Measurements from ENCODE around the gene SH3PXD2A.

DNA sequence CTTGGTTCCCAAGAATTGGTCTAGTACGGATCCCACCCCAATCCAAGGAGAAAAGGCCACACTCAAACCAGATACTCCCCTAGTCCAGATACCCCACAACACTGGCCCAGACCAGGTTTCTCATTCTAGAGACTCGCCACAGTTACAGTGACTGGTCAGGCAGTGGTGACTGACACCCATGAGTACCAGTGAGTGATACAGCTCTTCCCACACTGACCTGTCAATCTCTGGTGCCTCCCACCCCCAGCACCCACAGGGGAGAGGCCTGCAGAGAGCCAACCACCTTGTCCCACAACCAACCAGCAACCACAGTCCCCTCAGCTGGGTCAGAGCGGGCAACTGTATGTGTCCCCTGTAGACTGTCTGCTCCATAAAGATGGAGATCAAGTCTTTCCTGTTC lies 209.1 kb downstream of the SH3PXD2A start:
- TF ChIP-seq MYC (IDR thresholded peaks at IDR 0.05; ENCODE audit: low read depth, low read length) (no peak), MYC (CRISPR knock-in tag; IDR thresholded peaks at IDR 0.05; ENCODE audit: borderline replicate concordance, low read depth) (no peak), EZH2 (IDR thresholded peaks at IDR 0.05; ENCODE audit: borderline replicate concordance, low read depth, low read length) (no peak), SP1 (CRISPR knock-in tag; IDR thresholded peaks at IDR 0.05) (no peak), SETDB1 (IDR thresholded peaks at IDR 0.05; ENCODE audit: low read length) (no peak), PHF21A (IDR thresholded peaks at IDR 0.05; ENCODE audit: borderline replicate concordance, low read depth) (no peak), SAFB2 (IDR thresholded peaks at IDR 0.05; ENCODE audit: borderline replicate concordance, low read depth, low read length, severe bottlenecking) (no peak)
- TF ChIP-seq, protein P1, sequence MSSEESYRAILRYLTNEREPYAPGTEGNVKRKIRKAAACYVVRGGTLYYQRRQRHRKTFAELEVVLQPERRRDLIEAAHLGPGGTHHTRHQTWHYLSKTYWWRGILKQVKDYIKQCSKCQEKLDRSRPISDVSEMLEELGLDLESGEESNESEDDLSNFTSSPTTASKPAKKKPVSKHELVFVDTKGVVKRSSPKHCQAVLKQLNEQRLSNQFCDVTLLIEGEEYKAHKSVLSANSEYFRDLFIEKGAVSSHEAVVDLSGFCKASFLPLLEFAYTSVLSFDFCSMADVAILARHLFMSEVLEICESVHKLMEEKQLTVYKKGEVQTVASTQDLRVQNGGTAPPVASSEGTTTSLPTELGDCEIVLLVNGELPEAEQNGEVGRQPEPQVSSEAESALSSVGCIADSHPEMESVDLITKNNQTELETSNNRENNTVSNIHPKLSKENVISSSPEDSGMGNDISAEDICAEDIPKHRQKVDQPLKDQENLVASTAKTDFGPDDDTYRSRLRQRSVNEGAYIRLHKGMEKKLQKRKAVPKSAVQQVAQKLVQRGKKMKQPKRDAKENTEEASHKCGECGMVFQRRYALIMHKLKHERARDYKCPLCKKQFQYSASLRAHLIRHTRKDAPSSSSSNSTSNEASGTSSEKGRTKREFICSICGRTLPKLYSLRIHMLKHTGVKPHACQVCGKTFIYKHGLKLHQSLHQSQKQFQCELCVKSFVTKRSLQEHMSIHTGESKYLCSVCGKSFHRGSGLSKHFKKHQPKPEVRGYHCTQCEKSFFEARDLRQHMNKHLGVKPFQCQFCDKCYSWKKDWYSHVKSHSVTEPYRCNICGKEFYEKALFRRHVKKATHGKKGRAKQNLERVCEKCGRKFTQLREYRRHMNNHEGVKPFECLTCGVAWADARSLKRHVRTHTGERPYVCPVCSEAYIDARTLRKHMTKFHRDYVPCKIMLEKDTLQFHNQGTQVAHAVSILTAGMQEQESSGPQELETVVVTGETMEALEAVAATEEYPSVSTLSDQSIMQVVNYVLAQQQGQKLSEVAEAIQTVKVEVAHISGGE (CRISPR knock-in tag; IDR thresholded peaks at IDR 0.05): no peak

Data from K562 (cell line).